SK-N-SH treated with all-trans-retinoic acid at 6 μM for 48 hours (cell line): ENCODE measurements around the gene CATSPERD.

Experiments used
- ATAC-seq: fragments of 200-7000 bp; cut with Tn5 transposase; 3 replicates; pipeline ENCODE4 v1.9.1; 2020; ENCODE audit warnings: mild to moderate bottlenecking, moderate library complexity
- ARNTL ChIP-seq: fragments of 450-650 bp; formaldehyde crosslinking; IDR thresholded peaks from 2 replicates; pipeline ENCODE4 v1.5.0; 2020; ENCODE audit warnings: low read depth, mild to moderate bottlenecking, moderate library complexity, borderline replicate concordance
- BACH2 ChIP-seq: fragments of 250-450 bp; sonication (Bioruptor Pico); IDR thresholded peaks from 2 replicates; pipeline ENCODE4 v1.9.0; 2021; ENCODE audit warnings: mild to moderate bottlenecking, borderline replicate concordance
- CREB5 ChIP-seq: fragments of 250-450 bp; sonication (Bioruptor Pico); IDR thresholded peaks from 2 replicates; pipeline ENCODE4 v1.5.1; 2020; ENCODE audit warnings: low read depth, mild to moderate bottlenecking, moderate library complexity
- CSDC2 ChIP-seq: fragments of 250-450 bp; sonication (Bioruptor Pico); IDR thresholded peaks from 2 replicates; pipeline ENCODE4 v1.5.0; 2020; ENCODE audit warnings: mild to moderate bottlenecking, moderate library complexity
- CSRNP3 ChIP-seq: fragments of 250-450 bp; sonication (Bioruptor Pico); IDR thresholded peaks from 2 replicates; pipeline ENCODE4 v1.5.1; 2021; ENCODE audit warnings: mild to moderate bottlenecking, moderate library complexity
- ESRRG ChIP-seq: fragments of 250-450 bp; sonication (Bioruptor Pico); IDR thresholded peaks from 2 replicates; pipeline ENCODE4 v1.6.1; 2021; ENCODE audit warnings: mild to moderate bottlenecking
- GLIS3 ChIP-seq: fragments of 250-450 bp; sonication (Bioruptor Pico); IDR thresholded peaks from 2 replicates; pipeline ENCODE4 v1.5.0; 2020; ENCODE audit warnings: mild to moderate bottlenecking, moderate library complexity
- OSR1 ChIP-seq: fragments of 250-450 bp; sonication (Bioruptor Pico); IDR thresholded peaks from 2 replicates; pipeline ENCODE4 v1.8.0; 2022; ENCODE audit warnings: moderate library complexity, mild to moderate bottlenecking, inconsistent platforms
- PATZ1 ChIP-seq: fragments of 250-450 bp; sonication (Bioruptor Pico); IDR thresholded peaks from 2 replicates; pipeline ENCODE4 v1.8.0; 2020; ENCODE audit warnings: mild to moderate bottlenecking, moderate library complexity, borderline replicate concordance
- POU6F1 ChIP-seq: fragments of 250-450 bp; sonication (Bioruptor Pico); IDR thresholded peaks from 2 replicates; pipeline ENCODE4 v1.8.0; 2021; ENCODE audit warnings: low read depth, mild to moderate bottlenecking, moderate library complexity, borderline replicate concordance
- PPARA ChIP-seq: fragments of 250-450 bp; sonication (Bioruptor Pico); IDR thresholded peaks from 2 replicates; pipeline ENCODE4 v1.5.0; 2020; ENCODE audit warnings: mild to moderate bottlenecking, borderline replicate concordance
- RARB ChIP-seq: fragments of 250-450 bp; sonication (Bioruptor Pico); IDR thresholded peaks from 2 replicates; pipeline ENCODE4 v1.8.0; 2021; ENCODE audit warnings: mild to moderate bottlenecking, moderate library complexity
- SNAI2 ChIP-seq: fragments of 250-450 bp; sonication (Bioruptor Pico); IDR thresholded peaks from 2 replicates; pipeline ENCODE4 v1.5.0; 2020; ENCODE audit warnings: mild to moderate bottlenecking, moderate library complexity
- TCF4 ChIP-seq: fragments of 250-450 bp; sonication (Bioruptor Pico); IDR thresholded peaks from 2 replicates; pipeline ENCODE4 v1.8.0; 2021; ENCODE audit warnings: mild to moderate bottlenecking, moderate library complexity, borderline replicate concordance
- TOX ChIP-seq: fragments of 250-450 bp; sonication (Bioruptor Pico); IDR thresholded peaks from 2 replicates; pipeline ENCODE4 v1.8.0; 2021; ENCODE audit warnings: mild to moderate bottlenecking, moderate library complexity, borderline replicate concordance
- TSHZ2 ChIP-seq: fragments of 250-450 bp; sonication (Bioruptor Pico); IDR thresholded peaks from 2 replicates; pipeline ENCODE4 v1.5.0; 2020; ENCODE audit warnings: mild to moderate bottlenecking, moderate library complexity
- ZFP30 ChIP-seq: fragments of 450-650 bp; formaldehyde crosslinking; IDR thresholded peaks from 2 replicates; pipeline ENCODE4 v1.5.0; 2022; ENCODE audit warnings: mild to moderate bottlenecking, moderate library complexity
- ZNF565 ChIP-seq: fragments of 450-650 bp; formaldehyde crosslinking; conservative IDR thresholded peaks from 2 replicates; pipeline ENCODE4 v1.5.0; 2020; ENCODE audit warnings: low read depth, mild to moderate bottlenecking, moderate library complexity
- ZNF70 ChIP-seq: fragments of 450-650 bp; formaldehyde crosslinking; IDR thresholded peaks from 2 replicates; pipeline ENCODE4 v1.5.0; 2020; ENCODE audit warnings: mild to moderate bottlenecking, moderate library complexity
- ZNF8 ChIP-seq: fragments of 450-650 bp; formaldehyde crosslinking; IDR thresholded peaks from 2 replicates; pipeline ENCODE4 v1.5.0; 2020; ENCODE audit warnings: mild to moderate bottlenecking, moderate library complexity

The CATSPERD gene

GRCh38 chr19:5782322-5782721, 61.9 kb downstream of the CATSPERD start:
- TF ChIP-seq OSR1 (no peak), TSHZ2 (CRISPR knock-in tag) (no peak), CREB5 (CRISPR knock-in tag) (no peak), ZNF70 (CRISPR knock-in tag) (no peak), RARB (CRISPR knock-in tag) (no peak), CSRNP3 (CRISPR knock-in tag) (no peak), ZNF8 (CRISPR knock-in tag) (no peak), ESRRG (no peak), PATZ1 (CRISPR knock-in tag) (no peak), TCF4 (no peak), GLIS3 (CRISPR knock-in tag) (no peak), POU6F1 (CRISPR knock-in tag) (no peak), ZNF565 (CRISPR knock-in tag) (no peak), ARNTL (CRISPR knock-in tag) (no peak), TOX (CRISPR knock-in tag) (no peak)
- ATAC-seq: peak; percentile 9

GRCh38 chr19:5782945-5783919, 62.8 kb downstream of the CATSPERD start:
- peak; percentile 14 for ATAC-seq
- TF ChIP-seq BACH2 (CRISPR knock-in tag) (no peak), CREB5 (CRISPR knock-in tag) (no peak), ESRRG (no peak), SNAI2 (CRISPR knock-in tag) (no peak), ZNF8 (CRISPR knock-in tag) (no peak), PPARA (CRISPR knock-in tag) (no peak), ZNF565 (CRISPR knock-in tag) (no peak), PATZ1 (CRISPR knock-in tag) (no peak), ZFP30 (CRISPR knock-in tag) (no peak), RARB (CRISPR knock-in tag) (no peak), ARNTL (CRISPR knock-in tag) (no peak), CSDC2 (CRISPR knock-in tag) (no peak), TSHZ2 (CRISPR knock-in tag) (no peak), GLIS3 (CRISPR knock-in tag) (no peak)
